Calu3 (cell line): ENCODE data around the gene UTP15. TPM values are rescaled to one million over a fixed set of nuclear protein-coding genes. Genes with fewer than 3 reads are reported as not detected.

Experiments used
- BruUV-seq: library from RNA; stranded (reverse); fragments of 400-500 nt; replicated peaks from 2 replicates; lab custom pipeline; 2021; lab: Mats Ljungman, UMichigan
- CTCF ChIA-PET: fragments of 300-600 bp; sonication (Branson Sonifier 250); formaldehyde crosslinking; loops from one replicate; lab custom pipeline; 2022; ENCODE audit warnings: antibody characterized with exemption; lab: Charles Lee
- DNase-seq: peaks from one replicate; pipeline ENCODE4 v3.0.0; 2022
- H3K27ac Mint-ChIP-seq: one replicate; pipeline ENCODE4 v1.8.0; 2022; ENCODE audit warnings: mixed read lengths; ENCODE audit not compliant: unreplicated experiment
- H3K27me3 Mint-ChIP-seq: one replicate; pipeline ENCODE4 v1.8.0; 2022; ENCODE audit warnings: mixed read lengths; ENCODE audit not compliant: unreplicated experiment
- H3K36me3 Mint-ChIP-seq: one replicate; pipeline ENCODE4 v1.8.0; 2022; ENCODE audit warnings: mild to moderate bottlenecking, moderate library complexity, mixed read lengths; ENCODE audit not compliant: insufficient read depth, unreplicated experiment
- H3K4me1 Mint-ChIP-seq: one replicate; pipeline ENCODE4 v1.8.0; 2022; ENCODE audit warnings: mild to moderate bottlenecking, low read depth, mixed read lengths; ENCODE audit not compliant: unreplicated experiment
- H3K4me3 Mint-ChIP-seq: one replicate; pipeline ENCODE4 v1.8.0; 2022; ENCODE audit warnings: mild to moderate bottlenecking, low read depth, moderate library complexity, mixed read lengths; ENCODE audit not compliant: unreplicated experiment
- H3K9me3 Mint-ChIP-seq: one replicate; pipeline ENCODE4 v1.8.0; 2022; ENCODE audit warnings: low read depth, mixed read lengths; ENCODE audit not compliant: unreplicated experiment
- CTCF ChIP-seq: fragments of 200-600 bp; IDR thresholded peaks from one replicate; pipeline ENCODE4 v1.8.0; 2022; ENCODE audit warnings: antibody characterized with exemption; ENCODE audit not compliant: unreplicated experiment
- intact Hi-C: fragments of 100-400 bp; cut with micrococcal nuclease; formaldehyde crosslinking; loops from one replicate; pipeline ENCODE4 v1.10.0; 2022; ENCODE audit not compliant: unreplicated experiment
- total RNA-seq: library from RNA; stranded (reverse); gene quantifications from 2 replicates; pipeline ENCODE4 v1.2.3, GENCODE V29; 2022

The UTP15 gene
- total RNA-seq, 1 experiment from 2014 or later = 44.4 TPM

GRCh38 chr5:73545403-73545779, 20.2 kb upstream of the UTP15 start:
- CTCF ChIA-PET = no interaction called here

GRCh38 chr5:73550016-73550415, 15.5 kb upstream of the UTP15 start:
- intact Hi-C loops = no loop called here
- Mint-ChIP-seq H3K36me3 (no peaks in the 10 kb centered on the region), H3K4me3 (no peak overlapping the region), H3K9me3 (no peaks in the 10 kb centered on the region), H3K27me3 (no peaks in the 10 kb centered on the region), H3K27ac (no peak overlapping the region), H3K4me1 (peaks cover 5% of the 10 kb centered on the region)
- no peak for TF ChIP-seq CTCF
- DNase-seq = no peak
- no TSS peak for BruUV-seq
- CTCF ChIA-PET = no interaction called here

More at GRCh38 chr5:73545403-73545779, 20.2 kb upstream of the UTP15 start:
- H3K9me3 Mint-ChIP-seq = no peaks in the 10 kb centered on the region
- DNase-seq = no peak
- H3K4me3 Mint-ChIP-seq = no peak overlapping the region
- intact Hi-C loops = no loop called here
- no peaks in the 10 kb centered on the region for H3K27me3 Mint-ChIP-seq
- H3K36me3 Mint-ChIP-seq = peaks cover 15% of the 10 kb centered on the region
- peaks cover 44% of the 10 kb centered on the region for H3K4me1 Mint-ChIP-seq
- no TSS peak for BruUV-seq
- no peak overlapping the region for H3K27ac Mint-ChIP-seq
- TF ChIP-seq CTCF = no peak

- Mint-ChIP-seq H3K27ac (no peak overlapping the region), H3K9me3 (no peaks in the 10 kb centered on the region), H3K4me3 (no peak overlapping the region), H3K36me3 (no peaks in the 10 kb centered on the region), H3K27me3 (no peaks in the 10 kb centered on the region), H3K4me1 (no peaks in the 10 kb centered on the region)
- no peak for TF ChIP-seq CTCF
- no peak for DNase-seq
- CTCF ChIA-PET = no interaction called here
- BruUV-seq = no TSS peak
- intact Hi-C loops = no loop called here
Measured at GRCh38 chr5:73552642-73553041, 12.9 kb upstream of the UTP15 start.

GRCh38 chr5:73558950-73559349, 6.6 kb upstream of the UTP15 start:
- Mint-ChIP-seq H3K27me3 (no peaks in the 10 kb centered on the region), H3K9me3 (no peaks in the 10 kb centered on the region), H3K4me1 (peaks cover 8% of the 10 kb centered on the region), H3K4me3 (no peak overlapping the region), H3K36me3 (peaks cover 12% of the 10 kb centered on the region), H3K27ac (no peak overlapping the region)
- TF ChIP-seq CTCF = no peak
- intact Hi-C loops = no loop called here
- CTCF ChIA-PET = interaction anchor here (0.6 kb wide), 1 partner anchor 57 kb away, joined by 4 read pairs; no protein-coding TSS in a partner anchor
- DNase-seq = no peak
- no TSS peak for BruUV-seq
